Common myeloid progenitor, CD34-positive (primary cell): ENCODE data around the gene UNC119. TPM values are rescaled to one million over a fixed set of nuclear protein-coding genes. Genes with fewer than 3 reads are reported as not detected.
A peak's percentile ranks its signal among the peaks of the same experiment; 100 is the strongest.

Source experiments
- CTCF ChIA-PET: fragments of 350-600 bp; sonication (Branson Sonifier 250); formaldehyde crosslinking; loops from one replicate; lab custom pipeline; 2021; ENCODE audit warnings: antibody characterized with exemption; lab: Charles Lee
- POLR2A ChIA-PET: fragments of 350-600 bp; sonication (Branson Sonifier 250); formaldehyde crosslinking; loops from one replicate; lab custom pipeline; 2021; ENCODE audit warnings: antibody characterized with exemption; lab: Charles Lee
- DNase-seq, 3 donors: peaks; one replicate each; pipeline versions ENCODE4 v3.0.0 to v3.0.0-alpha.2; 2013
- H3K27ac ChIP-seq, 2 experiments: 1 replicate in 1 of 2; 2 replicates in 1 of 2; pipeline ENCODE4 v1.7.0; 2013; ENCODE audit warnings: inconsistent platforms in 2 of 2, low read length in 2 of 2, mild to moderate bottlenecking in 2 of 2, low read depth in 1 of 2, moderate library complexity in 1 of 2; ENCODE audit not compliant: severe bottlenecking in 2 of 2, insufficient read depth in 1 of 2, poor library complexity in 1 of 2
- H3K27me3 ChIP-seq, 5 experiments: replicated peaks in 2 of 5; 1 replicate in 3 of 5; 2 replicates in 2 of 5; pipeline versions ENCODE4 v1.6.1 to v1.7.0; 2013; ENCODE audit warnings: low read length in 4 of 5, mild to moderate bottlenecking in 2 of 5, moderate library complexity in 2 of 5, inconsistent platforms in 1 of 5; ENCODE audit not compliant: insufficient read depth in 5 of 5, control insufficient read depth in 4 of 5
- H3K36me3 ChIP-seq, 4 experiments: 1 replicate in 2 of 4; 2 replicates in 2 of 4; pipeline versions ENCODE4 v1.6.1 to v1.7.0; 2013; ENCODE audit warnings: low read length in 3 of 4, control low read depth in 1 of 4, mild to moderate bottlenecking in 1 of 4; ENCODE audit not compliant: control insufficient read depth in 4 of 4, insufficient read depth in 4 of 4
- H3K4me1 ChIP-seq, 4 experiments: 1 replicate in 3 of 4; 2 replicates in 1 of 4; pipeline versions ENCODE4 v1.6.1 to v1.7.1; 2013; ENCODE audit warnings: low read length in 3 of 4, mild to moderate bottlenecking in 3 of 4, control low read depth in 1 of 4, inconsistent platforms in 1 of 4, moderate library complexity in 1 of 4; ENCODE audit not compliant: control insufficient read depth in 4 of 4, insufficient read depth in 4 of 4; ENCODE audit errors: control extremely low read depth in 1 of 4
- H3K4me3 ChIP-seq, 7 experiments: 1 replicate in 4 of 7; 2 replicates in 3 of 7; pipeline versions ENCODE4 v1.5.1 to v1.7.0; 2013; ENCODE audit warnings: mild to moderate bottlenecking in 7 of 7, low read length in 6 of 7, moderate library complexity in 6 of 7, inconsistent platforms in 2 of 7, low read depth in 2 of 7, control low read depth in 1 of 7; ENCODE audit not compliant: insufficient read depth in 4 of 7, control insufficient read depth in 1 of 7; ENCODE audit errors: extremely low read depth in 1 of 7
- H3K9me3 ChIP-seq, 5 experiments: 1 replicate in 4 of 5; 2 replicates in 1 of 5; pipeline versions ENCODE4 v1.6.1 to v1.7.1; 2013; ENCODE audit warnings: low read length in 4 of 5, mild to moderate bottlenecking in 2 of 5, inconsistent platforms in 1 of 5, low read depth in 1 of 5, moderate library complexity in 1 of 5; ENCODE audit not compliant: control insufficient read depth in 4 of 5, insufficient read depth in 2 of 5; ENCODE audit errors: control extremely low read depth in 1 of 5
- WGBS: methylation state at CpG from one replicate; pipeline ENCODE4 v1.1.5; 2013; ENCODE audit not compliant: insufficient coverage; 5-methylcytosine and 5-hydroxymethylcytosine counted together
- polyA plus RNA-seq: library from polyadenylated mRNA; unstranded; fragments of 120-200 nt; gene quantifications from one replicate; pipeline ENCODE4 v1.2.1, GENCODE V29; 2013

UNC119 gene
- 9.6 TPM for polyA plus RNA-seq

- DNase-seq: peak; percentile 59 to 67 (median 66)
- Histone ChIP-seq H3K9me3 (no peaks in the 10 kb centered on the region), H3K36me3 (peaks cover 6 to 40% (median 37%) of the 10 kb centered on the region in 4 experiments), H3K4me1 (peaks cover 2 to 34% (median 23%) of the 10 kb centered on the region in 4 experiments), H3K4me3 (peak within 1 kb of the TSS; percentile 38 to 77 (median 71)), H3K27ac (no peak within 1 kb of the TSS), H3K27me3 (no peaks in the 10 kb centered on the region)
- CTCF ChIA-PET: interaction anchor here (0.8 to 1.6 kb wide), 4 partner anchors 18 to 67 kb away, joined by 3 to 5 read pairs (median 4); no protein-coding TSS in a partner anchor
- 1% methylated on average over 32 of the region's 67 CpGs for WGBS
- POLR2A ChIA-PET: no interaction called here
Measured at GRCh38 chr17:28552176-28552999, at the start of gene UNC119. Gene UNC119, minus strand, starts transcription at chr17:28552624. Its CDS starts 67 bp downstream, at chr17:28552557.

- CTCF ChIA-PET: interaction anchor here (0.6 to 4.0 kb wide), 4 partner anchors 12 to 25 kb away, joined by 3 to 32 read pairs (median 5); partner anchors contain the start of gene ALDOC
- peaks cover 11 to 27% (median 22%) of the 10 kb centered on the region in 4 experiments for H3K4me1 ChIP-seq
- peaks cover 0 to 7% (median 1%) of the 10 kb centered on the region in 4 experiments for H3K36me3 ChIP-seq
- H3K9me3 ChIP-seq: no peaks in the 10 kb centered on the region
- DNase-seq: peak; percentile 63 to 86 (median 85)
- 9% methylated on average over 37 of the region's 40 CpGs for WGBS
- H3K27ac ChIP-seq: peak overlapping the region; percentile 80 to 93
- no peaks in the 10 kb centered on the region for H3K27me3 ChIP-seq
- POLR2A ChIA-PET: interaction anchor here (1.0 to 1.3 kb wide), 4 partner anchors 9 to 23 kb away, joined by 3 to 4 read pairs (median 4); partner anchors contain the start of gene ALDOC
- H3K4me3 ChIP-seq: peak overlapping the region; percentile 57 to 95 (median 89)
Measured at GRCh38 chr17:28599311-28600184, 47.1 kb upstream of the UNC119 start.

- peak; percentile 91 to 96 (median 96) for DNase-seq
- under 1% methylated on average over 35 of the region's 44 CpGs for WGBS
- Histone ChIP-seq H3K36me3 (peaks cover 0 to 7% (median 1%) of the 10 kb centered on the region in 4 experiments), H3K4me3 (peak within 1 kb of the TSS; percentile 57 to 95 (median 89)), H3K9me3 (no peaks in the 10 kb centered on the region), H3K4me1 (peaks cover 11 to 27% (median 22%) of the 10 kb centered on the region in 4 experiments), H3K27ac (peak within 1 kb of the TSS; percentile 80 to 93), H3K27me3 (no peaks in the 10 kb centered on the region)
- CTCF ChIA-PET: interaction anchor here (0.7 to 4.0 kb wide), 4 partner anchors 13 to 24 kb away, joined by 3 to 32 read pairs (median 8); partner anchors contain the start of gene ALDOC
- POLR2A ChIA-PET: interaction anchor here (1.0 to 1.1 kb wide), 3 partner anchors 8 to 14 kb away, joined by 3 to 4 read pairs (median 3); no protein-coding TSS in a partner anchor
Measured at GRCh38 chr17:28598799-28599310, 46.4 kb upstream of the UNC119 start, which contains the start of gene SPAG5. Gene SPAG5, minus strand, starts transcription at chr17:28599025. Its CDS starts 79 bp downstream, at chr17:28598946.

GRCh38 chr17:28598389-28598788, 46.0 kb upstream of the UNC119 start:
- no peak for DNase-seq
- peaks cover 11 to 27% (median 22%) of the 10 kb centered on the region in 4 experiments for H3K4me1 ChIP-seq
- H3K9me3 ChIP-seq: no peaks in the 10 kb centered on the region
- H3K27ac ChIP-seq: peak overlapping the region in 1 of 2 experiments; percentile 93
- POLR2A ChIA-PET: interaction anchor here (1.1 kb wide), 1 partner anchor 9 kb away, joined by 3 read pairs; no protein-coding TSS in a partner anchor
- CTCF ChIA-PET: interaction anchor here (0.8 to 2.5 kb wide), 5 partner anchors 10 to 24 kb away, joined by 3 to 10 read pairs (median 6); no protein-coding TSS in a partner anchor
- peak overlapping the region; percentile 57 to 95 (median 89) for H3K4me3 ChIP-seq
- H3K27me3 ChIP-seq: no peaks in the 10 kb centered on the region
- WGBS: 3% methylated on average over 14 of the region's 17 CpGs
- peaks cover 0 to 8% (median 1%) of the 10 kb centered on the region in 4 experiments for H3K36me3 ChIP-seq

- Histone ChIP-seq H3K36me3 (peaks cover 4 to 14% (median 6%) of the 10 kb centered on the region in 4 experiments), H3K27ac (peak overlapping the region in 1 of 2 experiments; percentile 93), H3K27me3 (no peaks in the 10 kb centered on the region), H3K9me3 (no peaks in the 10 kb centered on the region), H3K4me3 (peak overlapping the region in 6 of 7 experiments; percentile 85 to 95 (median 90)), H3K4me1 (peaks cover 11 to 27% (median 22%) of the 10 kb centered on the region in 4 experiments)
- CTCF ChIA-PET: interaction anchor here (0.8 to 2.5 kb wide), 5 partner anchors 10 to 23 kb away, joined by 3 to 10 read pairs (median 6); no protein-coding TSS in a partner anchor
- WGBS: 58% methylated on average over 3 of the region's 5 CpGs
- DNase-seq: peak in 2 of 3 donors; percentile 22 to 27
- POLR2A ChIA-PET: interaction anchor here (0.7 kb wide), 1 partner anchor 348 kb away, joined by 3 read pairs; no protein-coding TSS in a partner anchor
Measured at GRCh38 chr17:28597606-28598383, 45.4 kb upstream of the UNC119 start.
